T-helper 17 cell (primary cell): ENCODE results near the gene PRR16. TPM values are rescaled to one million over a fixed set of nuclear protein-coding genes. Genes with fewer than 3 reads are reported as not detected.

ENCODE experiments used
- ATAC-seq: fragments of 150-1000 bp; cut with Tn5 transposase; 2 replicates; pipeline ENCODE4 v1.10.0; 2021; ENCODE audit warnings: mild to moderate bottlenecking, moderate library complexity
- DNase-seq, 3 donors: peaks; one replicate each; pipeline versions ENCODE4 v3.0.0 to v3.0.0-alpha.2; 2020 to 2021
- H3K9me3 ChIP-seq: one replicate; pipeline ENCODE4 v1.7.0; 2013; ENCODE audit warnings: low read length, mild to moderate bottlenecking; ENCODE audit not compliant: control insufficient read depth, poor library complexity, severe bottlenecking
- H3K27ac Mint-ChIP-seq: one replicate; pipeline ENCODE4 v1.8.0; 2022; ENCODE audit warnings: mild to moderate bottlenecking, moderate library complexity, mixed read lengths
- H3K27me3 Mint-ChIP-seq: one replicate; pipeline ENCODE4 v1.8.0; 2022; ENCODE audit warnings: mixed read lengths
- H3K36me3 Mint-ChIP-seq: one replicate; pipeline ENCODE4 v1.8.0; 2022; ENCODE audit warnings: low read depth, mixed read lengths
- H3K4me1 Mint-ChIP-seq: one replicate; pipeline ENCODE4 v1.8.0; 2022; ENCODE audit warnings: mild to moderate bottlenecking, mixed read lengths
- H3K4me3 Mint-ChIP-seq: one replicate; pipeline ENCODE4 v1.8.0; 2022; ENCODE audit warnings: mild to moderate bottlenecking, moderate library complexity, mixed read lengths
- total RNA-seq, 4 donors: library from RNA in 2 of 4; stranded (reverse) in 2 of 4; gene quantifications; one replicate each; pipeline ENCODE4 v1.2.3 and lab custom pipeline; 2022 to 2026

The PRR16 gene
- total RNA-seq, 2 donors from 2014 or later = not detected

- H3K9me3 ChIP-seq = no peaks in the 10 kb centered on the region
- H3K27ac Mint-ChIP-seq = no peak overlapping the region
- H3K4me3 Mint-ChIP-seq = no peak overlapping the region
- H3K36me3 Mint-ChIP-seq = no peaks in the 10 kb centered on the region
- H3K4me1 Mint-ChIP-seq = no peaks in the 10 kb centered on the region
- DNase-seq (no peak), ATAC-seq (no peak)
- no peaks in the 10 kb centered on the region for H3K27me3 Mint-ChIP-seq
Measured at GRCh38 chr5:120510994-120511686, 47.0 kb downstream of the PRR16 start.

- no peaks in the 10 kb centered on the region for H3K9me3 ChIP-seq
- no peaks in the 10 kb centered on the region for H3K36me3 Mint-ChIP-seq
- no peaks in the 10 kb centered on the region for H3K4me1 Mint-ChIP-seq
- no peak overlapping the region for H3K4me3 Mint-ChIP-seq
- H3K27ac Mint-ChIP-seq = no peak overlapping the region
- ATAC-seq (no peak), DNase-seq (no peak)
- no peaks in the 10 kb centered on the region for H3K27me3 Mint-ChIP-seq
Measured at GRCh38 chr5:120512068-120512467, 48.0 kb downstream of the PRR16 start.

- Mint-ChIP-seq H3K4me1 (no peaks in the 10 kb centered on the region), H3K36me3 (no peaks in the 10 kb centered on the region), H3K27me3 (no peaks in the 10 kb centered on the region), H3K27ac (no peak overlapping the region), H3K4me3 (no peak overlapping the region)
- DNase-seq (no peak), ATAC-seq (no peak)
- no peaks in the 10 kb centered on the region for H3K9me3 ChIP-seq
Measured at GRCh38 chr5:120512791-120513650, 48.9 kb downstream of the PRR16 start.

- Mint-ChIP-seq H3K36me3 (no peaks in the 10 kb centered on the region), H3K27ac (no peak overlapping the region), H3K4me3 (no peak overlapping the region), H3K27me3 (no peaks in the 10 kb centered on the region), H3K4me1 (no peaks in the 10 kb centered on the region)
- H3K9me3 ChIP-seq = no peaks in the 10 kb centered on the region
- ATAC-seq (no peak), DNase-seq (no peak)
Measured at GRCh38 chr5:120516805-120517204, 52.7 kb downstream of the PRR16 start.

GRCh38 chr5:120517607-120518252 is 53.6 kb downstream of the PRR16 start:
- H3K4me1 Mint-ChIP-seq = no peaks in the 10 kb centered on the region
- DNase-seq = no peak
- no peak overlapping the region for H3K27ac Mint-ChIP-seq
- no peaks in the 10 kb centered on the region for H3K9me3 ChIP-seq
- no peak overlapping the region for H3K4me3 Mint-ChIP-seq
- no peak for ATAC-seq
- no peaks in the 10 kb centered on the region for H3K27me3 Mint-ChIP-seq
- H3K36me3 Mint-ChIP-seq = no peaks in the 10 kb centered on the region

GRCh38 chr5:120518581-120518980 is 54.5 kb downstream of the PRR16 start:
- no peaks in the 10 kb centered on the region for H3K4me1 Mint-ChIP-seq
- no peaks in the 10 kb centered on the region for H3K9me3 ChIP-seq
- H3K4me3 Mint-ChIP-seq = no peak overlapping the region
- H3K27me3 Mint-ChIP-seq = no peaks in the 10 kb centered on the region
- H3K27ac Mint-ChIP-seq = no peak overlapping the region
- no peak for DNase-seq
- no peaks in the 10 kb centered on the region for H3K36me3 Mint-ChIP-seq
- no peak for ATAC-seq

- Mint-ChIP-seq H3K27me3 (no peaks in the 10 kb centered on the region), H3K4me3 (no peak overlapping the region), H3K36me3 (no peaks in the 10 kb centered on the region), H3K27ac (no peak overlapping the region), H3K4me1 (no peaks in the 10 kb centered on the region)
- ATAC-seq (no peak), DNase-seq (no peak)
- H3K9me3 ChIP-seq = no peaks in the 10 kb centered on the region
Measured at GRCh38 chr5:120527251-120527650, 63.2 kb downstream of the PRR16 start.

- ATAC-seq = no peak
- Mint-ChIP-seq H3K27ac (no peak overlapping the region), H3K36me3 (no peaks in the 10 kb centered on the region), H3K27me3 (no peaks in the 10 kb centered on the region), H3K4me1 (no peaks in the 10 kb centered on the region), H3K4me3 (no peak overlapping the region)
- no peaks in the 10 kb centered on the region for H3K9me3 ChIP-seq
- no peak for DNase-seq
Measured at GRCh38 chr5:120528609-120529008, 64.5 kb downstream of the PRR16 start.

GRCh38 chr5:120529386-120529785 is 65.3 kb downstream of the PRR16 start:
- H3K27me3 Mint-ChIP-seq = no peaks in the 10 kb centered on the region
- H3K4me1 Mint-ChIP-seq = no peaks in the 10 kb centered on the region
- H3K4me3 Mint-ChIP-seq = no peak overlapping the region
- no peaks in the 10 kb centered on the region for H3K9me3 ChIP-seq
- no peak for ATAC-seq
- no peaks in the 10 kb centered on the region for H3K36me3 Mint-ChIP-seq
- no peak for DNase-seq
- H3K27ac Mint-ChIP-seq = no peak overlapping the region

- no peaks in the 10 kb centered on the region for H3K9me3 ChIP-seq
- H3K36me3 Mint-ChIP-seq = no peaks in the 10 kb centered on the region
- H3K4me3 Mint-ChIP-seq = no peak overlapping the region
- no peak for ATAC-seq
- no peak for DNase-seq
- H3K4me1 Mint-ChIP-seq = no peaks in the 10 kb centered on the region
- no peaks in the 10 kb centered on the region for H3K27me3 Mint-ChIP-seq
- H3K27ac Mint-ChIP-seq = no peak overlapping the region
Measured at GRCh38 chr5:120531215-120531614, 67.1 kb downstream of the PRR16 start.

- Mint-ChIP-seq H3K4me3 (no peak overlapping the region), H3K4me1 (no peaks in the 10 kb centered on the region)
- ATAC-seq = no peak
Measured at GRCh38 chr5:120532835-120533234, 68.7 kb downstream of the PRR16 start.

GRCh38 chr5:120533581-120533980 is 69.5 kb downstream of the PRR16 start:
- Mint-ChIP-seq H3K4me1 (no peaks in the 10 kb centered on the region), H3K4me3 (no peak overlapping the region), H3K27me3 (no peaks in the 10 kb centered on the region), H3K27ac (no peak overlapping the region), H3K36me3 (no peaks in the 10 kb centered on the region)
- no peaks in the 10 kb centered on the region for H3K9me3 ChIP-seq
- ATAC-seq (no peak), DNase-seq (no peak)

More at GRCh38 chr5:120532835-120533234, 68.7 kb downstream of the PRR16 start:
- no peaks in the 10 kb centered on the region for H3K27me3 Mint-ChIP-seq
- no peaks in the 10 kb centered on the region for H3K36me3 Mint-ChIP-seq
- no peaks in the 10 kb centered on the region for H3K9me3 ChIP-seq
- DNase-seq = no peak
- H3K27ac Mint-ChIP-seq = no peak overlapping the region

- DNase-seq = no peak
- no peaks in the 10 kb centered on the region for H3K36me3 Mint-ChIP-seq
- H3K4me3 Mint-ChIP-seq = no peak overlapping the region
- H3K27me3 Mint-ChIP-seq = no peaks in the 10 kb centered on the region
- H3K4me1 Mint-ChIP-seq = no peaks in the 10 kb centered on the region
- H3K9me3 ChIP-seq = no peaks in the 10 kb centered on the region
- ATAC-seq = no peak
- no peak overlapping the region for H3K27ac Mint-ChIP-seq
Measured at GRCh38 chr5:120535900-120536299, 71.8 kb downstream of the PRR16 start.
